NCI-H2171 (cell line): ENCODE measurements around the gene POU4F3.

ENCODE experiments used
- DNase-seq: peaks from one replicate; lab custom pipeline; 2025; lab: John Stamatoyannopoulos, UW

POU4F3 gene

GRCh38 chr5:146340260-146341081, 1.8 kb downstream of the POU4F3 start:
- DNase-seq = no peak

GRCh38 chr5:146341854-146342253, 3.2 kb downstream of the POU4F3 start:
- DNase-seq = no peak

GRCh38 chr5:146342519-146342881, 3.9 kb downstream of the POU4F3 start:
- no peak for DNase-seq

- no peak for DNase-seq
Measured at GRCh38 chr5:146342882-146343865, 4.5 kb downstream of the POU4F3 start.

GRCh38 chr5:146344155-146345118, 5.8 kb downstream of the POU4F3 start:
- DNase-seq = no peak

- DNase-seq = no peak
Measured at GRCh38 chr5:146345240-146345577, 6.6 kb downstream of the POU4F3 start.

GRCh38 chr5:146345578-146346366, 7.1 kb downstream of the POU4F3 start:
- no peak for DNase-seq

GRCh38 chr5:146357126-146357525, 18.5 kb downstream of the POU4F3 start:
- DNase-seq = no peak

GRCh38 chr5:146359836-146360235, 21.2 kb downstream of the POU4F3 start:
- no peak for DNase-seq

GRCh38 chr5:146363161-146363874, 24.7 kb downstream of the POU4F3 start:
- DNase-seq = no peak

GRCh38 chr5:146365618-146366017, 27.0 kb downstream of the POU4F3 start:
- no peak for DNase-seq

- DNase-seq = no peak
Measured at GRCh38 chr5:146366904-146367303, 28.3 kb downstream of the POU4F3 start.

- no peak for DNase-seq
Measured at GRCh38 chr5:146368137-146368536, 29.5 kb downstream of the POU4F3 start.

- no peak for DNase-seq
Measured at GRCh38 chr5:146369691-146370090, 31.1 kb downstream of the POU4F3 start.

- DNase-seq = no peak
Measured at GRCh38 chr5:146376821-146377220, 38.2 kb downstream of the POU4F3 start.

- no peak for DNase-seq
Measured at GRCh38 chr5:146378986-146379385, 40.3 kb downstream of the POU4F3 start.

- DNase-seq = no peak
Measured at GRCh38 chr5:146380714-146381113, 42.1 kb downstream of the POU4F3 start.

GRCh38 chr5:146388386-146388785, 49.7 kb downstream of the POU4F3 start:
- DNase-seq = no peak

GRCh38 chr5:146390469-146390868, 51.8 kb downstream of the POU4F3 start:
- no peak for DNase-seq
